Common myeloid progenitor, CD34-positive (primary cell): ENCODE measurements around the gene UFL1. TPM values are rescaled to one million over a fixed set of nuclear protein-coding genes. Genes with fewer than 3 reads are reported as not detected.
A peak's percentile ranks its signal among the peaks of the same experiment; 100 is the strongest.
"Not testable (repeated sequence)": the region's sequence is repeated elsewhere in the genome, so short reads cannot be mapped to it uniquely, and the experiment has no call there.

Source experiments
- CTCF ChIA-PET: fragments of 350-600 bp; sonication (Branson Sonifier 250); formaldehyde crosslinking; loops from one replicate; lab custom pipeline; 2021; ENCODE audit warnings: antibody characterized with exemption; lab: Charles Lee
- POLR2A ChIA-PET: fragments of 350-600 bp; sonication (Branson Sonifier 250); formaldehyde crosslinking; loops from one replicate; lab custom pipeline; 2021; ENCODE audit warnings: antibody characterized with exemption; lab: Charles Lee
- DNase-seq, 3 donors: peaks; one replicate each; pipeline versions ENCODE4 v3.0.0 to v3.0.0-alpha.2; 2013
- H3K27ac ChIP-seq, 2 experiments: 1 replicate in 1 of 2; 2 replicates in 1 of 2; pipeline ENCODE4 v1.7.0; 2013; ENCODE audit warnings: inconsistent platforms in 2 of 2, low read length in 2 of 2, mild to moderate bottlenecking in 2 of 2, low read depth in 1 of 2, moderate library complexity in 1 of 2; ENCODE audit not compliant: severe bottlenecking in 2 of 2, insufficient read depth in 1 of 2, poor library complexity in 1 of 2
- H3K27me3 ChIP-seq, 5 experiments: replicated peaks in 2 of 5; 1 replicate in 3 of 5; 2 replicates in 2 of 5; pipeline versions ENCODE4 v1.6.1 to v1.7.0; 2013; ENCODE audit warnings: low read length in 4 of 5, mild to moderate bottlenecking in 2 of 5, moderate library complexity in 2 of 5, inconsistent platforms in 1 of 5; ENCODE audit not compliant: insufficient read depth in 5 of 5, control insufficient read depth in 4 of 5
- H3K36me3 ChIP-seq, 4 experiments: 1 replicate in 2 of 4; 2 replicates in 2 of 4; pipeline versions ENCODE4 v1.6.1 to v1.7.0; 2013; ENCODE audit warnings: low read length in 3 of 4, control low read depth in 1 of 4, mild to moderate bottlenecking in 1 of 4; ENCODE audit not compliant: control insufficient read depth in 4 of 4, insufficient read depth in 4 of 4
- H3K4me1 ChIP-seq, 4 experiments: 1 replicate in 3 of 4; 2 replicates in 1 of 4; pipeline versions ENCODE4 v1.6.1 to v1.7.1; 2013; ENCODE audit warnings: low read length in 3 of 4, mild to moderate bottlenecking in 3 of 4, control low read depth in 1 of 4, inconsistent platforms in 1 of 4, moderate library complexity in 1 of 4; ENCODE audit not compliant: control insufficient read depth in 4 of 4, insufficient read depth in 4 of 4; ENCODE audit errors: control extremely low read depth in 1 of 4
- H3K4me3 ChIP-seq, 7 experiments: 1 replicate in 4 of 7; 2 replicates in 3 of 7; pipeline versions ENCODE4 v1.5.1 to v1.7.0; 2013; ENCODE audit warnings: mild to moderate bottlenecking in 7 of 7, low read length in 6 of 7, moderate library complexity in 6 of 7, inconsistent platforms in 2 of 7, low read depth in 2 of 7, control low read depth in 1 of 7; ENCODE audit not compliant: insufficient read depth in 4 of 7, control insufficient read depth in 1 of 7; ENCODE audit errors: extremely low read depth in 1 of 7
- H3K9me3 ChIP-seq, 5 experiments: 1 replicate in 4 of 5; 2 replicates in 1 of 5; pipeline versions ENCODE4 v1.6.1 to v1.7.1; 2013; ENCODE audit warnings: low read length in 4 of 5, mild to moderate bottlenecking in 2 of 5, inconsistent platforms in 1 of 5, low read depth in 1 of 5, moderate library complexity in 1 of 5; ENCODE audit not compliant: control insufficient read depth in 4 of 5, insufficient read depth in 2 of 5; ENCODE audit errors: control extremely low read depth in 1 of 5
- WGBS: methylation state at CpG from one replicate; pipeline ENCODE4 v1.1.5; 2013; ENCODE audit not compliant: insufficient coverage; 5-methylcytosine and 5-hydroxymethylcytosine counted together
- polyA plus RNA-seq: library from polyadenylated mRNA; unstranded; fragments of 120-200 nt; gene quantifications from one replicate; pipeline ENCODE4 v1.2.1, GENCODE V29; 2013

UFL1 gene
- 24.3 TPM for polyA plus RNA-seq

DNA sequence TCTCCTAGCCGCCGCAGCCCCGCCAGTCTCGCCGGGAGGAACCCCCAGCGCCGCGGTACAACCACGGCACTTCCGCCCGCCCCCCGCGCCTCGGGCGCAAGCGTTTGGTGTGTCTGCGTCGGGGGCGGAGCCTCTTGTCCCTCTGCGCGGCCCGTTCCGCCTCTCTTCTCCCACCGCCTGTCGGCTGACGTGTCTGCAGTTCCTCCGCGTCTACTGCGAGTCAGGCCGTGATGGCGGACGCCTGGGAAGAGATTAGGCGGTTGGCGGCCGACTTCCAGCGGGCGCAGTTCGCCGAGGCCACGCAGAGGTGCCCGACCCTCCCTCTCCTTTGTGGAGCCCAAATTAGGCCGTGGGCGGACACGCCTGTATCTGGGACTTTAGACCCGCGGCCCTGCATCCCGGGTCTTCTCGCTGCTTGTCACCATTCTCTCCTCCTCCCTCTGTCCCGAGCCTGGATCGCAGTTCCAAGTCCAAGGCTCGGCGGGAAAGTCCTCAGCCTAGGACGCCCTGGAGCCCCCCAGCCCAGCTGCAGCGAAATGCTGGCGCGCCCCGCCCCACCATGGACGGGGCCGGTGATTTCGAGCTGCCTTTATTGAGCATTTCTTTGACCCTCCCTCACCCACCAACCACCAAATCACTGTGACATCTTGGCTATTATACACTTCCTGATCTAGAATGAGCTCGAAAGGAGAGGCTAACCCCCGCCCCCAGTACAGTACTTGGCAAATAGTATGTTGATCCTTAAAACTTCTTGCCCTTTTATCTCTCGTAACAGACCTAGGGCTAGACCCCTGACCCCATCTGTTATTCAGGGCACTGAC lies at the start of gene UFL1:
UFL1 (plus strand) TSS at position 163 of the 821 bp plus-strand sequence; CDS start at position 231, 68 bp downstream.
- peaks cover 8 to 25% (median 17%) of the 10 kb centered on the region in 4 experiments for H3K4me1 ChIP-seq
- peak within 1 kb of the TSS; percentile 90 to 97 for H3K27ac ChIP-seq
- CTCF ChIA-PET, result interaction anchor here (1.8 kb wide), 1 partner anchor 15 kb away, joined by 4 read pairs; no protein-coding TSS in a partner anchor
- H3K36me3 ChIP-seq, result peaks cover 0 to 15% (median 4%) of the 10 kb centered on the region in 4 experiments
- POLR2A ChIA-PET, result no interaction called here
- 0% methylated on average over 60 of the region's 63 CpGs for WGBS
- H3K27me3 ChIP-seq, result no peaks in the 10 kb centered on the region
- peak; percentile 93 to 98 (median 97) for DNase-seq
- H3K4me3 ChIP-seq, result peak within 1 kb of the TSS; percentile 73 to 99 (median 96)
- H3K9me3 ChIP-seq, result no peaks in the 10 kb centered on the region

DNA sequence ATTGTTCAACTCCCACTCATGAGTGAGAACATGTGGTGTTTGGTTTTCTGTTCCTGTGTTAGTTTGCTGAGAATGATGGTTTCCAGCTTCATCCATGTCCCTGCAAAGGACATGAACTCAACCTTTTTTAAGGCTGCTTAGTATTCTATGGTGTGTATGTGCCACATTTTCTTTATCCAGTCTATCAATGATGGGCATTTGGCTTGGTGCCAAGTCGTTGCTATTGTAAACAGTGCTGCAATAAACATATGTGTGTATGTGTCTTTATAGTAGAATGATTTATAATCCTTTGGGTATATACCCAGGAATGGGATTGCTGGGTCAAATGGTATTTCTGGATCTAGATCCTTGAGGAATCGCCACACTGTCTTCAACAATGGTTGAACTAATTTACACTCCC lies 49.3 kb upstream of the UFL1 start:
- H3K36me3 ChIP-seq, POLR2A ChIA-PET, H3K4me3 ChIP-seq, H3K9me3 ChIP-seq, DNase-seq, CTCF ChIA-PET, H3K27me3 ChIP-seq, H3K4me1 ChIP-seq, H3K27ac ChIP-seq: not testable (repeated sequence)
- 83% methylated on average over 1 of the region's 2 CpGs for WGBS

DNA sequence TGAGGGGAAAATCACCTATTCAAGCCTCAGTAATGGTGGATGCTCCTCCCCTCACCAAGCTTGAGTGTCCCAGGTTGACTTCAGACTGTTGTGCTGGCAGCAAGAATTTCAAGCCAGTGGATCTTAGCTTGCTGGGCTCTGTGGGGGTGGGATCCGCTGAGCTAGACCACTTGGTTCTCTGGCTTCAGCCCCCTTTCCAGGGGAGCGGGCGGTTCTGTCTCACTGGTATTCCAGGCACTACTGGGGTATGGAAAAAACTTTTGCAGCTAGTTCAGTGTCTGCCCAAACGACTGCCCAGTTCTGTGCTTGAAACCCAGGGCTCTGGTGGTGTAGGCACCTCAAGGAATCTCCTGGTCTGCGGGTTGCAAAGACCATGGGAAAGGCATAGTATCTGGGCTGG lies 42.9 kb upstream of the UFL1 start:
- H3K4me1 ChIP-seq, result no peaks in the 10 kb centered on the region
- H3K27ac ChIP-seq, result no peak overlapping the region
- H3K36me3 ChIP-seq, result no peaks in the 10 kb centered on the region
- CTCF ChIA-PET, result no interaction called here
- POLR2A ChIA-PET, result no interaction called here
- peaks cover 0 to 4% (median 0%) of the 10 kb centered on the region in 5 experiments for H3K9me3 ChIP-seq
- DNase-seq, result no peak
- H3K4me3 ChIP-seq, result no peak overlapping the region
- no peaks in the 10 kb centered on the region for H3K27me3 ChIP-seq
- 97% methylated on average over 5 of the region's 5 CpGs for WGBS

DNA sequence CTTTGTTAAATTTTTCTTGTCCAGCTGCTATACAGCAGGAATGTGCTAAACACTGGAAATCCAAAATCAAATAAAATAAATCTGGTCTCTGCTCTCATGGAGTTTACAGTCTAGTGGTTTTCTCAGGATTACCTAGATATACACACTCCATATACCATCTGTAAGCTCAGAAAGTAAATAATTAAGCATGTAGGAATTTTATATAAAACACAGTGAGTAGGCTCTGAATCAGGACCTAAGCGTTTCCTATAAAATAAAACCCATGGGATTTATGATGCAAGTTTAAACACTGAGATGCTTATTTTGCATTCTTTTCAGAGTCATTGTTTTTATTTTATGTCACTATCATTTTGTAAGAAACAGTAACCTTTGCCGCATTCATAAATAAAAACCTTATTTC lies 29.7 kb upstream of the UFL1 start:
- H3K4me3 ChIP-seq, result no peak overlapping the region

DNA sequence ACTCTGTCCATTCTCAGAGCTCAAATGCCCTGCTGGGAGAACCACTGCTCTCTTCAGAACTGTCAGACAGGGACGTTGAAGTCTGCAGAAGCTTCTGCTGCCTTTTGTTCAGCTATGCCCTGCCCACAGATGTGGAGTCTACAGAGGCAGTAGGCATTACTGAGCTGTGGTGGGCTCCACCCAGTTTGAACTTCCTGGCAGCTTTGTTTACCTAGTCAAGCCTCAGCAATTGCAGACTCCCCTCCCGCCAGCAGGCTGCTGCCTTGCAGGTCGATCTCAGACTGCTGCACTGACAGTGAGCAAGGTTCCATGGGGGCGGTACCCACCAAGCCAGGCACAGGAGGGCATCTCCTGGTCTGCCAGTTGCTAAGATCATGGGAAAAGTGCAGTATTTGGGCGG lies 21.8 kb upstream of the UFL1 start:
- Histone ChIP-seq H3K27me3 (no peaks in the 10 kb centered on the region), H3K4me1 (no peaks in the 10 kb centered on the region), H3K9me3 (peaks cover 0 to 9% (median 6%) of the 10 kb centered on the region in 5 experiments), H3K4me3 (no peak overlapping the region), H3K36me3 (no peaks in the 10 kb centered on the region), H3K27ac (no peak overlapping the region)
- POLR2A ChIA-PET, result no interaction called here
- DNase-seq, result no peak
- CTCF ChIA-PET, result no interaction called here
- 96% methylated on average over 4 of the region's 5 CpGs for WGBS

More for the DNA sequence above, 29.7 kb upstream of the UFL1 start:
- no CpG with 5 or more reads among the region's 2 CpGs for WGBS
- CTCF ChIA-PET, result no interaction called here
- H3K36me3 ChIP-seq, result no peaks in the 10 kb centered on the region
- DNase-seq, result no peak
- H3K4me1 ChIP-seq, result no peaks in the 10 kb centered on the region
- no peak overlapping the region for H3K27ac ChIP-seq
- POLR2A ChIA-PET, result no interaction called here
- peaks cover 0 to 16% (median 3%) of the 10 kb centered on the region in 5 experiments for H3K9me3 ChIP-seq
- H3K27me3 ChIP-seq, result no peaks in the 10 kb centered on the region

DNA sequence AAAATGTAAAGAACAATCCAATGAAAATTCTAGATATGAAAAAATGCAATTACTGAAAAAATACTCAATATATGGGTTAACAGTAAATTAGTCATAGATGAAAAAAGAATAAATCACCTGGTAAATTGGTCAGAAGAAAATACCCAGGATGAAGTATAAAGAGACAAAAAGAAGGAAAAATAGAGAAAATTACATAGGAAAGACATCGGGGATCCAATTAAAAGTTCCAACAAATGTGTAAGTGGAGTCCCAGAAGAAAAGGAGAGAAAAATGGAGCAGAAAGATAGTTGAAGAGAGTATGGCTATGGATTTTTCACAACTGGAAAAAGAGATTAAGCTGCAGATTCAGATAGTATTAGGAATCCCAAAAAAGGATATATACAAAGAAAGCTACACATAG lies 18.7 kb upstream of the UFL1 start:
- DNase-seq, result no peak
- H3K36me3 ChIP-seq, result no peaks in the 10 kb centered on the region
- 100% methylated on average over 1 of the region's 1 CpG for WGBS
- no peak overlapping the region for H3K4me3 ChIP-seq
- peaks cover 0 to 9% (median 6%) of the 10 kb centered on the region in 5 experiments for H3K9me3 ChIP-seq
- H3K4me1 ChIP-seq, result no peaks in the 10 kb centered on the region
- POLR2A ChIA-PET, result no interaction called here
- H3K27me3 ChIP-seq, result no peaks in the 10 kb centered on the region
- H3K27ac ChIP-seq, result no peak overlapping the region
- CTCF ChIA-PET, result no interaction called here

DNA sequence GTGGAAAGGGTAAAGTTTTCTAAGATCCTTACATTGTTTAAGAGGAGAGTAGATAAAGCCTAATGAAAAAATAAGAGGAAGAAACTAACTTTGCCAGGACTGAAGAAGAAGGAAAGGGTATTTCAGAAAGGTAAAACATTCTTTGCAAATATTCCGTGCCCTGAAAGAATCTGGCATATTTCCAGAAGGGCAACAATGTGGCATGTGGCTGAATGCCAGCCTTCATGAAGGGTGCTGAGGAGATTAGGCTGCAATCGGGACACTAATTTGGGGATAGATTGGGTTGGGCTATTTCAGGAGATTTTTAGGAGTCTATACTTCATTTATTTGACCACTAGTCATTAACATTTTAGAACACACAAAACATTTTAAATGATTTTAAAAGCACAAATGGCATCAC lies 16.2 kb upstream of the UFL1 start:
- no peak for DNase-seq
- ChIA-PET POLR2A (no interaction called here), CTCF (no interaction called here)
- WGBS, result 90% methylated on average over 1 of the region's 2 CpGs
- no peak overlapping the region for H3K27ac ChIP-seq
- H3K9me3 ChIP-seq, result peaks cover 0 to 12% (median 0%) of the 10 kb centered on the region in 5 experiments
- no peaks in the 10 kb centered on the region for H3K4me1 ChIP-seq
- H3K4me3 ChIP-seq, result no peak overlapping the region
- H3K27me3 ChIP-seq, result no peaks in the 10 kb centered on the region
- H3K36me3 ChIP-seq, result peaks cover 0 to 3% (median 0%) of the 10 kb centered on the region in 4 experiments
